Neural progenitor cell (in vitro differentiated cells): ENCODE data around the gene SLC39A10. TPM values are rescaled to one million over a fixed set of nuclear protein-coding genes. Genes with fewer than 3 reads are reported as not detected.

Experiments
- DNase-seq: peaks from one replicate; pipeline ENCODE4 v3.0.0-alpha.2; 2016; ENCODE audit warnings: low spot score
- H2AFZ ChIP-seq: fragments of 200-600 bp; sonication (generic); replicated peaks from 2 replicates; pipeline ENCODE4 v1.6.1; 2016; ENCODE audit warnings: antibody characterized with exemption
- H3F3A ChIP-seq: fragments of 200-600 bp; sonication (generic); 2 replicates; pipeline ENCODE4 v1.6.1; 2016; ENCODE audit warnings: antibody characterized with exemption, low read depth
- H3K27ac ChIP-seq: fragments of 200-600 bp; sonication (generic); 2 replicates; pipeline ENCODE4 v1.5.1; 2016; ENCODE audit warnings: mild to moderate bottlenecking
- H3K27me3 ChIP-seq: fragments of 200-600 bp; sonication (generic); 2 replicates; pipeline ENCODE4 v1.6.1; 2016; ENCODE audit warnings: mild to moderate bottlenecking, moderate library complexity
- H3K36me3 ChIP-seq: fragments of 200-600 bp; sonication (generic); 2 replicates; pipeline ENCODE4 v1.5.1; 2016
- H3K4me1 ChIP-seq: fragments of 200-600 bp; sonication (generic); 2 replicates; pipeline ENCODE4 v1.6.1; 2016; ENCODE audit warnings: mixed run types
- H3K4me2 ChIP-seq: fragments of 200-600 bp; sonication (generic); 2 replicates; pipeline ENCODE4 v1.6.1; 2016
- H3K4me3 ChIP-seq: fragments of 200-600 bp; sonication (generic); 2 replicates; pipeline ENCODE4 v1.5.1; 2016
- H3K79me2 ChIP-seq: fragments of 200-600 bp; sonication (generic); 2 replicates; pipeline ENCODE4 v1.6.1; 2016; ENCODE audit warnings: low read depth
- H3K9ac ChIP-seq: fragments of 200-600 bp; sonication (generic); 2 replicates; pipeline ENCODE4 v1.6.1; 2016
- H3K9me3 ChIP-seq: fragments of 200-600 bp; sonication (generic); 2 replicates; pipeline ENCODE4 v1.5.1; 2016; ENCODE audit warnings: low read depth
- H4K20me1 ChIP-seq: fragments of 200-600 bp; sonication (generic); 2 replicates; pipeline ENCODE4 v1.6.1; 2016; ENCODE audit warnings: low read depth
- H3K27ac Mint-ChIP-seq: 3 replicates; pipeline ENCODE4 v1.8.0; 2021; ENCODE audit warnings: mixed read lengths
- H3K27me3 Mint-ChIP-seq: 2 replicates; pipeline ENCODE4 v1.8.0; 2022; ENCODE audit warnings: low read depth, mild to moderate bottlenecking, inconsistent platforms, moderate library complexity, mixed read lengths; ENCODE audit not compliant: insufficient read depth
- H3K36me3 Mint-ChIP-seq: 3 replicates; pipeline ENCODE4 v1.8.0; 2021; ENCODE audit warnings: mixed read lengths
- H3K4me1 Mint-ChIP-seq: 3 replicates; pipeline ENCODE4 v1.8.0; 2021; ENCODE audit warnings: mixed read lengths
- H3K4me3 Mint-ChIP-seq: 3 replicates; pipeline ENCODE4 v1.8.0; 2021; ENCODE audit warnings: mild to moderate bottlenecking, moderate library complexity, mixed read lengths
- H3K9me3 Mint-ChIP-seq: 3 replicates; pipeline ENCODE4 v1.8.0; 2020; ENCODE audit warnings: mixed read lengths
- CTCF ChIP-seq: fragments of 200-600 bp; sonication (generic); IDR thresholded peaks from 2 replicates; pipeline ENCODE4 v1.5.1; 2017; ENCODE audit warnings: antibody characterized with exemption, mild to moderate bottlenecking
- EZH2 ChIP-seq: fragments of 200-600 bp; sonication (generic); IDR thresholded peaks from 2 replicates; pipeline ENCODE4 v1.6.1; 2017; ENCODE audit warnings: antibody characterized with exemption, mild to moderate bottlenecking, moderate library complexity
- EZH2phosphoT487 ChIP-seq: fragments of 200-600 bp; sonication (generic); IDR thresholded peaks from 2 replicates; pipeline ENCODE4 v1.6.1; 2017; ENCODE audit warnings: antibody characterized with exemption
- total RNA-seq: library from RNA; depleted of rRNA; stranded (reverse); fragments of >200 nt; gene quantifications from 2 replicates; pipeline ENCODE4 v1.2.3, GENCODE V29; 2015; ENCODE audit warnings: low replicate concordance

Gene SLC39A10
- total RNA-seq, 1 donor from 2014 or later, result 253 TPM

GRCh38 chr2:195620501-195620900, 36.5 kb upstream of the SLC39A10 start:
- H3K27ac ChIP-seq, result no peak overlapping the region
- no peaks in the 10 kb centered on the region for H3K36me3 ChIP-seq
- H4K20me1 ChIP-seq, result no peaks in the 10 kb centered on the region
- H2AFZ ChIP-seq, result no peak overlapping the region
- Mint-ChIP-seq H3K4me1 (no peaks in the 10 kb centered on the region), H3K27me3 (no peaks in the 10 kb centered on the region), H3K4me3 (no peak overlapping the region), H3K9me3 (peaks cover 3% of the 10 kb centered on the region), H3K36me3 (no peaks in the 10 kb centered on the region), H3K27ac (no peak overlapping the region)
- no peak overlapping the region for H3K4me2 ChIP-seq
- no peaks in the 10 kb centered on the region for H3K4me1 ChIP-seq
- DNase-seq, result no peak
- no peaks in the 10 kb centered on the region for H3F3A ChIP-seq
- no peaks in the 10 kb centered on the region for H3K9me3 ChIP-seq
- H3K9ac ChIP-seq, result no peak overlapping the region
- no peaks in the 10 kb centered on the region for H3K27me3 ChIP-seq
- no peak overlapping the region for H3K4me3 ChIP-seq
- TF ChIP-seq CTCF, result no peak
- H3K79me2 ChIP-seq, result no peaks in the 10 kb centered on the region

GRCh38 chr2:195622966-195623365, 34.1 kb upstream of the SLC39A10 start:
- Mint-ChIP-seq H3K9me3 (no peaks in the 10 kb centered on the region), H3K27me3 (no peaks in the 10 kb centered on the region), H3K4me1 (no peaks in the 10 kb centered on the region), H3K36me3 (no peaks in the 10 kb centered on the region), H3K4me3 (no peak overlapping the region), H3K27ac (no peak overlapping the region)
- Histone ChIP-seq H3K4me2 (no peak overlapping the region), H3K27ac (no peak overlapping the region), H3K9ac (no peak overlapping the region), H3K9me3 (no peaks in the 10 kb centered on the region), H3K4me3 (no peak overlapping the region), H3K27me3 (no peaks in the 10 kb centered on the region), H3K79me2 (no peaks in the 10 kb centered on the region), H4K20me1 (no peaks in the 10 kb centered on the region), H3K4me1 (no peaks in the 10 kb centered on the region), H3K36me3 (no peaks in the 10 kb centered on the region), H3F3A (no peaks in the 10 kb centered on the region), H2AFZ (no peak overlapping the region)
- TF ChIP-seq CTCF (no peak), EZH2 (no peak), EZH2phosphoT487 (no peak)
- DNase-seq, result no peak

GRCh38 chr2:195626507-195626906, 30.5 kb upstream of the SLC39A10 start:
- H3K4me3 Mint-ChIP-seq, result no peak overlapping the region
- H3K36me3 Mint-ChIP-seq, result no peaks in the 10 kb centered on the region
- DNase-seq, result no peak
- Histone ChIP-seq H3K79me2 (no peaks in the 10 kb centered on the region), H3K36me3 (no peaks in the 10 kb centered on the region), H3K4me1 (no peaks in the 10 kb centered on the region), H3F3A (no peaks in the 10 kb centered on the region), H3K4me3 (no peak overlapping the region), H4K20me1 (no peaks in the 10 kb centered on the region), H3K27ac (no peak overlapping the region), H3K27me3 (no peaks in the 10 kb centered on the region), H3K4me2 (no peak overlapping the region), H3K9me3 (no peaks in the 10 kb centered on the region), H2AFZ (no peak overlapping the region), H3K9ac (no peak overlapping the region)
- TF ChIP-seq EZH2 (no peak), CTCF (no peak), EZH2phosphoT487 (no peak)
- no peaks in the 10 kb centered on the region for H3K4me1 Mint-ChIP-seq
- H3K27me3 Mint-ChIP-seq, result no peaks in the 10 kb centered on the region
- no peaks in the 10 kb centered on the region for H3K9me3 Mint-ChIP-seq
- H3K27ac Mint-ChIP-seq, result no peak overlapping the region

GRCh38 chr2:195628666-195629065, 28.4 kb upstream of the SLC39A10 start:
- H3K9ac ChIP-seq, result no peak overlapping the region
- H3K4me3 ChIP-seq, result no peak overlapping the region
- no peak for TF ChIP-seq CTCF
- no peak for TF ChIP-seq EZH2
- TF ChIP-seq EZH2phosphoT487, result no peak
- H3K36me3 ChIP-seq, result no peaks in the 10 kb centered on the region
- Mint-ChIP-seq H3K27me3 (peaks cover 2% of the 10 kb centered on the region), H3K27ac (no peak overlapping the region), H3K4me1 (no peaks in the 10 kb centered on the region), H3K4me3 (no peak overlapping the region), H3K9me3 (no peaks in the 10 kb centered on the region), H3K36me3 (no peaks in the 10 kb centered on the region)
- H3K9me3 ChIP-seq, result no peaks in the 10 kb centered on the region
- no peak overlapping the region for H3K27ac ChIP-seq
- H3K4me2 ChIP-seq, result no peak overlapping the region
- no peak overlapping the region for H2AFZ ChIP-seq
- no peaks in the 10 kb centered on the region for H3F3A ChIP-seq
- H3K79me2 ChIP-seq, result no peaks in the 10 kb centered on the region
- no peaks in the 10 kb centered on the region for H3K27me3 ChIP-seq
- no peaks in the 10 kb centered on the region for H3K4me1 ChIP-seq
- no peaks in the 10 kb centered on the region for H4K20me1 ChIP-seq
- DNase-seq, result no peak
